ENCODE data around the gene YARS1. TPM values are rescaled to one million over a fixed set of nuclear protein-coding genes. Genes with fewer than 3 reads are reported as not detected.

The YARS1 gene
- total RNA-seq, 1 experiment from 2014 or later: 118 TPM

GRCh38 chr1:32767156-32767555 lies 50.0 kb downstream of the YARS1 start:
- no peak for DNase-seq
- no peak overlapping the region for H3K27ac ChIP-seq (ENCODE audit: low read length)
- H4K20me1 ChIP-seq (ENCODE audit: insufficient read depth, low read depth, low read length): no peaks in the 10 kb centered on the region
- H3K4me1 ChIP-seq (ENCODE audit: low read length): peaks cover 14% of the 10 kb centered on the region
- no peaks in the 10 kb centered on the region for H3K27me3 ChIP-seq (ENCODE audit: low read length)
- no peaks in the 10 kb centered on the region for H3K9me2 ChIP-seq (replicated peaks; ENCODE audit: insufficient read depth, low read length)
- H3K9me3 ChIP-seq (ENCODE audit: low read length): no peaks in the 10 kb centered on the region
- H2AFZ ChIP-seq (ENCODE audit: low read length): no peak overlapping the region
- H3K4me3 ChIP-seq (ENCODE audit: low read length): no peak overlapping the region
- H3K4me2 ChIP-seq (ENCODE audit: low read depth, low read length, poor library complexity, severe bottlenecking): no peak overlapping the region
- H3K9ac ChIP-seq (ENCODE audit: low read length): no peak overlapping the region
- no peaks in the 10 kb centered on the region for H3K79me2 ChIP-seq (ENCODE audit: low read length)
- no peaks in the 10 kb centered on the region for H3K36me3 ChIP-seq (ENCODE audit: insufficient read depth, low read length)

- Histone ChIP-seq H3K9me3 (ENCODE audit: low read length) (no peaks in the 10 kb centered on the region), H3K27me3 (ENCODE audit: low read length) (no peaks in the 10 kb centered on the region), H3K79me2 (ENCODE audit: low read length) (no peaks in the 10 kb centered on the region), H3K9ac (ENCODE audit: low read length) (no peak overlapping the region), H4K20me1 (ENCODE audit: insufficient read depth, low read depth, low read length) (no peaks in the 10 kb centered on the region), H3K27ac (ENCODE audit: low read length) (no peak overlapping the region), H2AFZ (ENCODE audit: low read length) (no peak overlapping the region), H3K9me2 (replicated peaks; ENCODE audit: insufficient read depth, low read length) (no peaks in the 10 kb centered on the region), H3K4me1 (ENCODE audit: low read length) (peaks cover 12% of the 10 kb centered on the region), H3K36me3 (ENCODE audit: insufficient read depth, low read length) (no peaks in the 10 kb centered on the region), H3K4me3 (ENCODE audit: low read length) (no peak overlapping the region), H3K4me2 (ENCODE audit: low read depth, low read length, poor library complexity, severe bottlenecking) (no peak overlapping the region)
- DNase-seq: no peak
These were observed 50.7 kb downstream of the YARS1 start for GRCh38 chr1:32766328-32766972.

GRCh38 chr1:32765570-32766327 lies 51.4 kb downstream of the YARS1 start:
- Histone ChIP-seq H3K79me2 (ENCODE audit: low read length) (no peaks in the 10 kb centered on the region), H3K9me2 (replicated peaks; ENCODE audit: insufficient read depth, low read length) (no peaks in the 10 kb centered on the region), H4K20me1 (ENCODE audit: insufficient read depth, low read depth, low read length) (no peaks in the 10 kb centered on the region), H3K9me3 (ENCODE audit: low read length) (no peaks in the 10 kb centered on the region), H3K4me2 (ENCODE audit: low read depth, low read length, poor library complexity, severe bottlenecking) (no peak overlapping the region), H3K27ac (ENCODE audit: low read length) (no peak overlapping the region), H3K36me3 (ENCODE audit: insufficient read depth, low read length) (no peaks in the 10 kb centered on the region), H3K4me1 (ENCODE audit: low read length) (peaks cover 6% of the 10 kb centered on the region; the same call in 1 of the 2 replicates), H3K4me3 (ENCODE audit: low read length) (no peak overlapping the region), H3K27me3 (ENCODE audit: low read length) (no peaks in the 10 kb centered on the region), H3K9ac (ENCODE audit: low read length) (no peak overlapping the region), H2AFZ (ENCODE audit: low read length) (no peak overlapping the region)
- DNase-seq: no peak

- no peak overlapping the region for H3K9ac ChIP-seq (ENCODE audit: low read length)
- no peak for DNase-seq
- H3K4me1 ChIP-seq (ENCODE audit: low read length): peaks cover 6% of the 10 kb centered on the region; the same call in 1 of the 2 replicates
- no peaks in the 10 kb centered on the region for H4K20me1 ChIP-seq (ENCODE audit: insufficient read depth, low read depth, low read length)
- no peaks in the 10 kb centered on the region for H3K9me2 ChIP-seq (replicated peaks; ENCODE audit: insufficient read depth, low read length)
- H2AFZ ChIP-seq (ENCODE audit: low read length): no peak overlapping the region
- no peaks in the 10 kb centered on the region for H3K79me2 ChIP-seq (ENCODE audit: low read length)
- H3K36me3 ChIP-seq (ENCODE audit: insufficient read depth, low read length): no peaks in the 10 kb centered on the region
- no peak overlapping the region for H3K4me3 ChIP-seq (ENCODE audit: low read length)
- H3K9me3 ChIP-seq (ENCODE audit: low read length): no peaks in the 10 kb centered on the region
- no peak overlapping the region for H3K27ac ChIP-seq (ENCODE audit: low read length)
- no peak overlapping the region for H3K4me2 ChIP-seq (ENCODE audit: low read depth, low read length, poor library complexity, severe bottlenecking)
- H3K27me3 ChIP-seq (ENCODE audit: low read length): no peaks in the 10 kb centered on the region
These were observed 52.2 kb downstream of the YARS1 start for GRCh38 chr1:32764826-32765569.

- H3K79me2 ChIP-seq (ENCODE audit: low read length): no peaks in the 10 kb centered on the region
These were observed 53.9 kb downstream of the YARS1 start for GRCh38 chr1:32763221-32763620.

GRCh38 chr1:32761936-32762335 lies 55.2 kb downstream of the YARS1 start:
- Histone ChIP-seq H3K4me3 (ENCODE audit: low read length) (no peak overlapping the region), H3K9me2 (replicated peaks; ENCODE audit: insufficient read depth, low read length) (no peaks in the 10 kb centered on the region), H3K9ac (ENCODE audit: low read length) (no peak overlapping the region), H3K9me3 (ENCODE audit: low read length) (no peaks in the 10 kb centered on the region), H3K27ac (ENCODE audit: low read length) (no peak overlapping the region), H4K20me1 (ENCODE audit: insufficient read depth, low read depth, low read length) (no peaks in the 10 kb centered on the region), H3K4me2 (ENCODE audit: low read depth, low read length, poor library complexity, severe bottlenecking) (no peak overlapping the region), H3K27me3 (ENCODE audit: low read length) (no peaks in the 10 kb centered on the region), H3K4me1 (ENCODE audit: low read length) (peaks cover 14% of the 10 kb centered on the region), H3K36me3 (ENCODE audit: insufficient read depth, low read length) (no peaks in the 10 kb centered on the region), H3K79me2 (ENCODE audit: low read length) (no peaks in the 10 kb centered on the region), H2AFZ (ENCODE audit: low read length) (no peak overlapping the region)
- DNase-seq: no peak

More at GRCh38 chr1:32763221-32763620, 53.9 kb downstream of the YARS1 start:
- Histone ChIP-seq H3K9ac (ENCODE audit: low read length) (no peak overlapping the region), H3K9me3 (ENCODE audit: low read length) (no peaks in the 10 kb centered on the region), H3K27me3 (ENCODE audit: low read length) (no peaks in the 10 kb centered on the region), H3K36me3 (ENCODE audit: insufficient read depth, low read length) (no peaks in the 10 kb centered on the region), H3K4me2 (ENCODE audit: low read depth, low read length, poor library complexity, severe bottlenecking) (no peak overlapping the region), H3K4me1 (ENCODE audit: low read length) (peaks cover 6% of the 10 kb centered on the region; the same call in 1 of the 2 replicates), H3K9me2 (replicated peaks; ENCODE audit: insufficient read depth, low read length) (no peaks in the 10 kb centered on the region), H2AFZ (ENCODE audit: low read length) (no peak overlapping the region), H4K20me1 (ENCODE audit: insufficient read depth, low read depth, low read length) (no peaks in the 10 kb centered on the region), H3K27ac (ENCODE audit: low read length) (no peak overlapping the region), H3K4me3 (ENCODE audit: low read length) (no peak overlapping the region)
- no peak for DNase-seq

- H4K20me1 ChIP-seq (ENCODE audit: insufficient read depth, low read depth, low read length): no peaks in the 10 kb centered on the region
- H2AFZ ChIP-seq (ENCODE audit: low read length): no peak overlapping the region
- H3K9ac ChIP-seq (ENCODE audit: low read length): no peak overlapping the region
- no peak overlapping the region for H3K27ac ChIP-seq (ENCODE audit: low read length)
- no peaks in the 10 kb centered on the region for H3K36me3 ChIP-seq (ENCODE audit: insufficient read depth, low read length)
- H3K9me3 ChIP-seq (ENCODE audit: low read length): no peaks in the 10 kb centered on the region
- no peaks in the 10 kb centered on the region for H3K79me2 ChIP-seq (ENCODE audit: low read length)
- no peak overlapping the region for H3K4me3 ChIP-seq (ENCODE audit: low read length)
- no peak for DNase-seq
- no peaks in the 10 kb centered on the region for H3K27me3 ChIP-seq (ENCODE audit: low read length)
- no peak overlapping the region for H3K4me2 ChIP-seq (ENCODE audit: low read depth, low read length, poor library complexity, severe bottlenecking)
- H3K4me1 ChIP-seq (ENCODE audit: low read length): peaks cover 14% of the 10 kb centered on the region
- H3K9me2 ChIP-seq (replicated peaks; ENCODE audit: insufficient read depth, low read length): no peaks in the 10 kb centered on the region
These were observed 55.8 kb downstream of the YARS1 start for GRCh38 chr1:32761253-32761877.
